ENCODE results near the gene LRRC8E. TPM values are rescaled to one million over a fixed set of nuclear protein-coding genes. Genes with fewer than 3 reads are reported as not detected.
A peak's percentile ranks its signal among the peaks of the same experiment; 100 is the strongest.

Gene LRRC8E
- total RNA-seq, 1 experiment from 2014 or later = not detected

DNA sequence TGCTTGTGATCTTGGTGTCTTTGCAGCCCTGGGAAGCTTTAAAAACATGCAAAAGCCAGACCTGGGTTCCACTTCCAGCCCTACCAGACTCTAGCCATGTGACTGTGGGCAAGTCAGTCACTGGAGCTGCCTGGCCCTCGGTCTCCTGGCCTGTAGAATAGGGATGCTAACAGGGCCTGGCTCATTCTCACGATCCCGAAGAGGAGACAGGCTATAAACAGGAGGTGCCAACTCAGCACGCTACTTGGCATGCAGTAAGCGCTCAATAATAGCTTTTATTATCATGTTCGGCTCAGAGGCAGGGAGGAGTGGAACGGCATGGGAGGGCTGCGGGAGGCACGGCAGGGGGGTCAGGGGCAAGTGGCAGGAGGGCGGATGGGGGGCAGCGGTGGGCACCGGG is 35.9 kb downstream of the LRRC8E start:
- Histone ChIP-seq H3K4me1 (ENCODE audit: low read length) (peaks cover 41% of the 10 kb centered on the region), H3K79me2 (ENCODE audit: low read length) (no peaks in the 10 kb centered on the region), H3K27me3 (ENCODE audit: low read length) (no peaks in the 10 kb centered on the region), H4K20me1 (ENCODE audit: insufficient read depth, low read depth, low read length) (peaks cover 40% of the 10 kb centered on the region), H3K9ac (ENCODE audit: low read length) (peak overlapping the region; percentile 52), H3K4me2 (ENCODE audit: low read depth, low read length, poor library complexity, severe bottlenecking) (peak overlapping the region; percentile 52), H3K4me3 (ENCODE audit: low read length) (no peak overlapping the region), H2AFZ (ENCODE audit: low read length) (no peak overlapping the region), H3K9me3 (ENCODE audit: low read length) (no peaks in the 10 kb centered on the region), H3K27ac (ENCODE audit: low read length) (no peak overlapping the region), H3K9me2 (replicated peaks; ENCODE audit: insufficient read depth, low read length) (no peaks in the 10 kb centered on the region), H3K36me3 (ENCODE audit: insufficient read depth, low read length) (0 out of 2 replicates have a peak, but pooled peaks cover 4% of the 10 kb centered on the region)
- DNase-seq = no peak

DNA sequence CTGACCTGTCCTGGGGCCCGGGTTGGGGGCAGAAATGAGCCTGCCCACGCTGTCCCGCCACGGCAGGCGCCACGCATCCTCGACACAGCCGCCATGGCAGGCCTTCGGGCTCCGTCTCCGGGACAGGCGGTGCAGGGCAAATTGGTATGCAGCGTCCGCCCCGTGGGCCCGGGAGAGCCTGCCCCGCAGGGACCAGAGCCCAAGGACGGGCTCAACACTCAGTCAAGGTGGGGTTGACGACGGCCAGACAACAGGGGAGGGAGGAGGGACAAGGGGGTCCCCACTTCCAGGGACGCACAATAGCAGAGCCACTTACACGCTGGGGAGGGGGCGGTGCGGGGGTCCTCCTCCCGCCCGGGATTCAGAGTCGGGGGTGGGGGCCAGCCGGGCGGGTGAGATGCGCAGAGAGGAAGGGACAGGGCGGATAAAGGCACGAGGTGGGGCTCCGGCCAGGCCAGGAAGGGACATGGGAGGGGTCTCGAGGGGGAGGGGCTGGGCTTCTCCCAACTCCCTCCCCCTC is 36.4 kb downstream of the LRRC8E start:
- Histone ChIP-seq H3K9me2 (replicated peaks; ENCODE audit: insufficient read depth, low read length) (no peaks in the 10 kb centered on the region), H3K79me2 (ENCODE audit: low read length) (no peaks in the 10 kb centered on the region), H4K20me1 (ENCODE audit: insufficient read depth, low read depth, low read length) (peaks cover 40% of the 10 kb centered on the region), H3K4me3 (ENCODE audit: low read length) (no peak overlapping the region), H2AFZ (ENCODE audit: low read length) (no peak overlapping the region), H3K27ac (ENCODE audit: low read length) (no peak overlapping the region), H3K4me1 (ENCODE audit: low read length) (peaks cover 38% of the 10 kb centered on the region), H3K4me2 (ENCODE audit: low read depth, low read length, poor library complexity, severe bottlenecking) (no peak overlapping the region), H3K9me3 (ENCODE audit: low read length) (no peaks in the 10 kb centered on the region), H3K9ac (ENCODE audit: low read length) (no peak overlapping the region), H3K36me3 (ENCODE audit: insufficient read depth, low read length) (0 out of 2 replicates have a peak, but pooled peaks cover 4% of the 10 kb centered on the region), H3K27me3 (ENCODE audit: low read length) (no peaks in the 10 kb centered on the region)
- DNase-seq = no peak

DNA sequence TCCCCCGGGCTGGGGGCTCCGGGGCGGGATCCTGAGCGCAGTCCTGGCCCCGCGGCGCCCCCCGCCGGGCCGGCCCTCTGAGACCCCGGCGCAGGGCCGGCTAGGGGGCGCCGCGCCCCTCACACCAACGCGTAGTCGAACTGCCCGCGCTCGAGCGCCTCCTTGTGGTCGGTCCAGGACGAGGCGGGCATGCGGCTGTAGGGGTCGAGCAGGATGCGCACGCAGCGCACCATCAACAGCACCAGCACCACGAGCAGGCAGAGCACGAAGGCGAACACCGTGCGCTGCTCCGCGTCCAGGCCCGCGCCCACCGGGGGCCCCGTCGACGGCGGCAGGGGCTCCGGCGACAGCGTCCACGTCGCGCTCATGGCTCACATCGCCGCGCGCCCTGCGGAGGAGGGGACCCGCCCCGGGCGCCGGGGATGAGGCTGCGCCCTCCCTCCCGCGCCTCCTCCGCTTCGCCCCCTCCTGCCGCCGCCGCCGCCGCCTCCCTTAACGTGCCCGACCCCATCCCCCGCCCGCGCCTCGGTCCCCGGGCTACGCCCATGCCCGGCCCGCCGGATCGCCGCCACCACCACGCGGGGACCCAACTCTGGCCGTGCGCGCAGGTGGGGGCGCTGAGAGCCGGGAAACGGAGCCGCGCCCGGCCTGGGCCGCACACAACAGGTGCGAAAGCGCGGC is 37.0 kb downstream of the LRRC8E start:
- H3K4me1 ChIP-seq (ENCODE audit: low read length) = peaks cover 35% of the 10 kb centered on the region
- no peak overlapping the region for H3K4me2 ChIP-seq (ENCODE audit: low read depth, low read length, poor library complexity, severe bottlenecking)
- peaks cover 41% of the 10 kb centered on the region for H4K20me1 ChIP-seq (ENCODE audit: insufficient read depth, low read depth, low read length)
- peak; percentile 94 for DNase-seq
- no peak overlapping the region for H3K27ac ChIP-seq (ENCODE audit: low read length)
- H3K36me3 ChIP-seq (ENCODE audit: insufficient read depth, low read length) = 0 out of 2 replicates have a peak, but pooled peaks cover 4% of the 10 kb centered on the region
- H3K9me3 ChIP-seq (ENCODE audit: low read length) = no peaks in the 10 kb centered on the region
- H3K9me2 ChIP-seq (replicated peaks; ENCODE audit: insufficient read depth, low read length) = no peaks in the 10 kb centered on the region
- no peak overlapping the region for H3K4me3 ChIP-seq (ENCODE audit: low read length)
- H3K79me2 ChIP-seq (ENCODE audit: low read length) = no peaks in the 10 kb centered on the region
- H3K27me3 ChIP-seq (ENCODE audit: low read length) = no peaks in the 10 kb centered on the region
- H2AFZ ChIP-seq (ENCODE audit: low read length) = no peak overlapping the region
- H3K9ac ChIP-seq (ENCODE audit: low read length) = no peak overlapping the region

DNA sequence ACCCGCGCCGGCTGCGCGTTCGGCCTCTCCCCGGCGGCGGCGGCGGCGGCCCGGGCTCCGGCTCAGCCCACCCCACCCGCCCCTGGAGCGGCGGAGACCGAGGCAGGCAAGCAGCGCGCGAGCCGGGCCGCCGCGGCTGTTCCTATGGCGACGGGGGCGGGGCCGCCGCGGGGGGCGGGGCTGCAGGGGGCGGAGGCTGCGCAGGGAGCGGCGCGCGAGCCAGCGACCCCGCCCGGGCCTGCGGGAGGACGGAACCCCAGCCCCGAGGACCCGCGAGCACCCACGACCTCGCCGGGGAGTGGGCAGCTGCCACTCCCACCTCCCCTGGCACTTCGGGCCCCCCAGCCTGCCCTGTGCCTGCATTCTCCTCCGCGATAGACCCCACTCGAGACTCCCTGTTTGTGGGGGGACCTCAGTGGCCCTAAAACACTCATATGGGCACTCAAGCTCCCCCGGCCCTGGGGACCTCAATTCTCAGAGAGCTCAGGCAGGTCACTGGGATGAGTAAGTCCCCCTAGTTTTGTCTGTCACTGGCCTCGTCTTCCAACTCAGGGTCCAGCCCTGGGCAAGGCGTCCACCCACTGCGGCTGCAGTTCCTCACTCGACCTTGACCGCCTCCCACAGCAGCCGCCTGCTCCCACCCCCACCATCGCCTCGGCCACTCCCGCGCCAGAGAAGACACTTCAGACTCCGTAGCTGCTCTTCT is 37.9 kb downstream of the LRRC8E start, which contains the start of gene CTXN1:
CTXN1 (minus strand) TSS at position 115 of the 706 bp plus-strand sequence. CDS start 597 bp downstream, outside the sequence.
- Histone ChIP-seq H3K36me3 (ENCODE audit: insufficient read depth, low read length) (0 out of 2 replicates have a peak, but pooled peaks cover 4% of the 10 kb centered on the region), H3K9ac (ENCODE audit: low read length) (no peak within 1 kb of the TSS), H4K20me1 (ENCODE audit: insufficient read depth, low read depth, low read length) (peaks cover 40% of the 10 kb centered on the region), H3K4me2 (ENCODE audit: low read depth, low read length, poor library complexity, severe bottlenecking) (peak within 1 kb of the TSS; percentile 38), H3K4me1 (ENCODE audit: low read length) (peaks cover 31% of the 10 kb centered on the region), H3K9me2 (replicated peaks; ENCODE audit: insufficient read depth, low read length) (no peaks in the 10 kb centered on the region), H3K9me3 (ENCODE audit: low read length) (no peaks in the 10 kb centered on the region), H3K27me3 (ENCODE audit: low read length) (no peaks in the 10 kb centered on the region), H3K4me3 (ENCODE audit: low read length) (no peak within 1 kb of the TSS), H3K27ac (ENCODE audit: low read length) (no peak within 1 kb of the TSS), H2AFZ (ENCODE audit: low read length) (no peak within 1 kb of the TSS), H3K79me2 (ENCODE audit: low read length) (no peaks in the 10 kb centered on the region)
- DNase-seq = peak; percentile 87

DNA sequence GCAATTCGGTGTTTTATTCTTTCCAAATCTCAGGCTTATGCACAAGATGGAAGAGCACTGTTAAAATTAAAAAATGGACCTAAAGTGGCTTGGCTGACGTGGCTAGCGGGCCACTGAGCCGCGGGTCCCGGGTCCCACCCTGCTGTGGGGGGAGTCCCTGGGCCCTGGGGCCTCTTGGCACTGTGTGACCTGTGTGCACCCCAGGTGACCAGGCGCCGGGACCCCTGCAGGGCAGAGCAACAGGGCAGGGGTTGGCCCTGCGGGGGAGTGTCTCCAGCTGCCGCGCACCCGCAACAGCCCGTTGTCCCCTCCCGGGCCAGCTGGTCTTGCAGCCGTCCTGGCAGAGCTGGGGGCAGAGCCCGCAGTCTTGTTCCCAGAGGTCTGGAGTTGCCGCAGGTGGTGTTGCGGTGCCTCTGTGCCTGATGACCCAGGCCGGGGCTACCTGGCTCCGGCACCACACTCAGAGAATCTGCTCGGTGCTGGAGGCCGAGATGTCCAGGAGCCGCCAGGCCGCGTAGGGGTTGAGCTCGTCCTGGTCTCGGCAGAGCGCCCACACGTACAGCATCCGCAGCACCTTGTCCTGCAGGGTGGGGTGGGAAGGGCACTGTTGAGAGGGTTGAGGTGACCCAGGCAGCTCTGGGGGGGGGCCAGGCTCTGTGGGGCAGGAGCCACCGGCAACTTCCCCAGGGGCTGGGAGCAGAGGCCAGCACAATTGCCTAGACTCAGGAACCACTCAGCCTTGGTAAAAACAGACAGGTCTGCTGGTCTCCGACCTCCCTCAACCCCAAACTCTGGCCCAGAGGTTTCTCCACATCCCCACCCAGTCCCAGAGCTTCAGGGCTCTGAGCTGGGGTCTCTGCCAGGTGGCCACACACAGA is 38.7 kb downstream of the LRRC8E start:
- no peaks in the 10 kb centered on the region for H3K27me3 ChIP-seq (ENCODE audit: low read length)
- no peaks in the 10 kb centered on the region for H3K9me3 ChIP-seq (ENCODE audit: low read length)
- no peak overlapping the region for H3K4me2 ChIP-seq (ENCODE audit: low read depth, low read length, poor library complexity, severe bottlenecking)
- DNase-seq = no peak
- no peak overlapping the region for H2AFZ ChIP-seq (ENCODE audit: low read length)
- no peak overlapping the region for H3K4me3 ChIP-seq (ENCODE audit: low read length)
- peaks cover 24% of the 10 kb centered on the region for H3K4me1 ChIP-seq (ENCODE audit: low read length)
- 0 out of 2 replicates have a peak, but pooled peaks cover 4% of the 10 kb centered on the region for H3K36me3 ChIP-seq (ENCODE audit: insufficient read depth, low read length)
- H4K20me1 ChIP-seq (ENCODE audit: insufficient read depth, low read depth, low read length) = peaks cover 32% of the 10 kb centered on the region
- no peak overlapping the region for H3K9ac ChIP-seq (ENCODE audit: low read length)
- no peak overlapping the region for H3K27ac ChIP-seq (ENCODE audit: low read length)
- no peaks in the 10 kb centered on the region for H3K9me2 ChIP-seq (replicated peaks; ENCODE audit: insufficient read depth, low read length)
- H3K79me2 ChIP-seq (ENCODE audit: low read length) = no peaks in the 10 kb centered on the region

DNA sequence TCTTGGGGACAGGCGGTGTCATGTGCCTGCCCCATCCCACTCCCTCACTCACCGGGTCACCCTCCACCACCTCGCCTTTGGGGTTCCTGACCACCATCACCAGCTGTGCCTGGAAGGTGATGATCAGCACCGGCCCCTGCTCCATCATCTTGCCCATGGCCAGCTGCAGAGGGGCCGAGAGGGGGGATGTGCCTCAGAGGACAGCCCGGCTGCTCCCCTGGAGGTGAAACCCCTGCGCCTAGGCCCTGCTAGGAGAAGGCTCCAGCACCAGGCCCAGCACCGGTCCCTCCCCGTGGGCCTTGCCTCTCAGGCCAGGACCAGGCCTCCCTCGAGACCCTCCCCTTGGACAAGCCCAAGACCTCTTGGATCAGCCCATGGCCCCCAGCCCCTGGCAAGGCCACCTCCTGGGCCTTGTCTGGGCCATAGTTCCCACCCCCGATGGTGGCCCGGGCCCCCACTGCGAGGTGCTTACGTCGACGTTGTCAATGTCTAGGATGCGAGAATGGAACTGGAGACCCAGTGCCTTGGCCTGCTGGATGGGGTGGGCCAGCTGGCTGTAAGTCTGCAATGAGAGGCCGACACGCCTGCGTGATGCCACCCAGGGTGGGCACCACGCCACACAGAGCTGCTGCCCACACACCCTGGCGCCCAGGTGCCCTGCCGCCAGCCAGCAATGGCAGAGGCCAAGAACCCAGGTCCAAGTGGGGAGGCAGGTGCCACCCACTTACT is 39.5 kb downstream of the LRRC8E start:
- no peak overlapping the region for H3K4me2 ChIP-seq (ENCODE audit: low read depth, low read length, poor library complexity, severe bottlenecking)
- no peak overlapping the region for H3K9ac ChIP-seq (ENCODE audit: low read length)

DNA sequence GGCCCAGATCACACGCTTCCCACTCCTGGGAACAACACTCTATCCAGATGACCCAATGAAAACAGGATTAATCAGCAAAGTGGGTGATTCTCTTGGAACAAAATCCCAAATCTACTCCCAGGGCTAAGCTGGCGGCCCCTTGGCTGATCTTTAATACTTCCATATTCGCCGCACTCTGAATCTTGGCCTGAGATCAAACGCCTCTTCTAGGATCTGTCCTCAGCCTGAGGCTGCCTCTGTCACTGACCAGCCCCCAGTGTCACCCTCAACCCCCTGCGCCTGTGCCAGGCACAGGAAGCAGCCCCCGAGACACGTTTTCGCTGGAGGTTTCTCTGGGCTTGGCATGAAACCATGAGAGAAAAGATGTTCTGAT is 40.0 kb downstream of the LRRC8E start:
- Histone ChIP-seq H3K27ac (ENCODE audit: low read length) (no peak overlapping the region), H3K36me3 (ENCODE audit: insufficient read depth, low read length) (no peaks in the 10 kb centered on the region), H3K9me2 (replicated peaks; ENCODE audit: insufficient read depth, low read length) (no peaks in the 10 kb centered on the region), H3K9ac (ENCODE audit: low read length) (no peak overlapping the region), H3K79me2 (ENCODE audit: low read length) (no peaks in the 10 kb centered on the region), H2AFZ (ENCODE audit: low read length) (no peak overlapping the region), H3K4me1 (ENCODE audit: low read length) (peaks cover 19% of the 10 kb centered on the region), H3K4me2 (ENCODE audit: low read depth, low read length, poor library complexity, severe bottlenecking) (no peak overlapping the region), H4K20me1 (ENCODE audit: insufficient read depth, low read depth, low read length) (peaks cover 21% of the 10 kb centered on the region), H3K9me3 (ENCODE audit: low read length) (no peaks in the 10 kb centered on the region), H3K27me3 (ENCODE audit: low read length) (no peaks in the 10 kb centered on the region), H3K4me3 (ENCODE audit: low read length) (no peak overlapping the region)
- DNase-seq = no peak

More for the DNA sequence above, 39.5 kb downstream of the LRRC8E start:
- Histone ChIP-seq H3K36me3 (ENCODE audit: insufficient read depth, low read length) (no peaks in the 10 kb centered on the region), H3K27me3 (ENCODE audit: low read length) (no peaks in the 10 kb centered on the region), H3K4me1 (ENCODE audit: low read length) (peaks cover 24% of the 10 kb centered on the region), H3K79me2 (ENCODE audit: low read length) (no peaks in the 10 kb centered on the region), H4K20me1 (ENCODE audit: insufficient read depth, low read depth, low read length) (peaks cover 27% of the 10 kb centered on the region), H3K4me3 (ENCODE audit: low read length) (no peak overlapping the region), H3K9me3 (ENCODE audit: low read length) (no peaks in the 10 kb centered on the region), H3K9me2 (replicated peaks; ENCODE audit: insufficient read depth, low read length) (no peaks in the 10 kb centered on the region), H3K27ac (ENCODE audit: low read length) (no peak overlapping the region), H2AFZ (ENCODE audit: low read length) (no peak overlapping the region)
- DNase-seq = no peak
